Measurements from ENCODE around the gene TDG. TPM values are rescaled to one million over a fixed set of nuclear protein-coding genes. Genes with fewer than 3 reads are reported as not detected.
"Not testable (repeated sequence)": the region's sequence is repeated elsewhere in the genome, so short reads cannot be mapped to it uniquely, and the experiment has no call there.

The TDG gene
- total RNA-seq, 1 experiment from 2014 or later, result 31.6 TPM

DNA sequence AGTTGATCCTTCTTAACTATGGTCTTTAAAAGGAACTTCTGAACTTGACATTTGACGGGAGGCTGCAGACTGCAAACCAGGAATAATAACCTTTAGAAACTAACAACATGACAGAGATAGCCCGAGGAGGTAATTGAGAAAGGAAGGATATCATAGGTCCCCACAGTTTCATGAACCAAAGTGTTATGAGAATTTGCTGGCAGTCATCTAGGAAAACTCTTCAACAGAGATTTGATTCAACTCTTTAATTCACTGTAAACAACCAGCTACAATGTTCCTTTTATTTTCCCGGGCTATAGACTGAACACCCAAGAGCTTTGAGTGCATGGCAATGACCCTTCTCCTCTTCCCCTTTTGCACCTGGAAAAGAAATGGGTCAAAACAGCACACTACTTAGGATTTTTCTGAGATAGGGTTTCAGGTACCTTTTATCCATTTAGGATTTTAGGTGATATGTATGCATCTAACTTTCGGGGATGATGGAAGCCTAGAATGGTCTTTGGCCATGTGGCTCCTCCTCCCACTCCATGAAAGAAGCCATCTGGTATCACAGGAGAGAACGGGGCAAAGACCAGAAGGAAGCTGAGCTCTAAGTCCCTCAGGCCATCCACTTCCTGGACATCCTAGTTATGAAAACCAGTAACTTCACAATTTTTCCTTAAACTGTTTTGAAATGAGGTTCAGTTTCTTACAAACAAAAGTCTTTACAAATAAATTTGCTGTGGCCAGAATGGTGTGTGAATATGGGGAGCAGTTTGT is 61.3 kb downstream of the TDG start:
- intact Hi-C loops (cut with micrococcal nuclease), result no loop called here
- ChIA-PET CTCF (interaction anchor here (0.5 kb wide), 1 partner anchor 84 kb away, joined by 3 read pairs; no protein-coding TSS in a partner anchor), POLR2A (interaction anchor here (1.3 kb wide), 1 partner anchor 20 kb away, joined by 3 read pairs; no protein-coding TSS in a partner anchor)
- Mint-ChIP-seq H3K27ac (ENCODE audit: low read depth, unreplicated experiment) (no peak overlapping the region), H3K9me3 (ENCODE audit: unreplicated experiment) (no peaks in the 10 kb centered on the region), H3K4me3 (ENCODE audit: unreplicated experiment) (no peak overlapping the region), H3K4me1 (ENCODE audit: insufficient read depth, unreplicated experiment) (no peaks in the 10 kb centered on the region), H3K36me3 (ENCODE audit: insufficient read depth, unreplicated experiment) (no peaks in the 10 kb centered on the region), H3K27me3 (ENCODE audit: insufficient read depth, unreplicated experiment) (no peaks in the 10 kb centered on the region)
- DNase-seq (ENCODE audit: unreplicated experiment), result no peak
- BruUV-seq (replicated peaks), result no TSS peak
- TF ChIP-seq, protein P1, sequence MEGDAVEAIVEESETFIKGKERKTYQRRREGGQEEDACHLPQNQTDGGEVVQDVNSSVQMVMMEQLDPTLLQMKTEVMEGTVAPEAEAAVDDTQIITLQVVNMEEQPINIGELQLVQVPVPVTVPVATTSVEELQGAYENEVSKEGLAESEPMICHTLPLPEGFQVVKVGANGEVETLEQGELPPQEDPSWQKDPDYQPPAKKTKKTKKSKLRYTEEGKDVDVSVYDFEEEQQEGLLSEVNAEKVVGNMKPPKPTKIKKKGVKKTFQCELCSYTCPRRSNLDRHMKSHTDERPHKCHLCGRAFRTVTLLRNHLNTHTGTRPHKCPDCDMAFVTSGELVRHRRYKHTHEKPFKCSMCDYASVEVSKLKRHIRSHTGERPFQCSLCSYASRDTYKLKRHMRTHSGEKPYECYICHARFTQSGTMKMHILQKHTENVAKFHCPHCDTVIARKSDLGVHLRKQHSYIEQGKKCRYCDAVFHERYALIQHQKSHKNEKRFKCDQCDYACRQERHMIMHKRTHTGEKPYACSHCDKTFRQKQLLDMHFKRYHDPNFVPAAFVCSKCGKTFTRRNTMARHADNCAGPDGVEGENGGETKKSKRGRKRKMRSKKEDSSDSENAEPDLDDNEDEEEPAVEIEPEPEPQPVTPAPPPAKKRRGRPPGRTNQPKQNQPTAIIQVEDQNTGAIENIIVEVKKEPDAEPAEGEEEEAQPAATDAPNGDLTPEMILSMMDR (IDR thresholded peaks at IDR 0.05; ENCODE audit: unreplicated experiment), result no peak

DNA sequence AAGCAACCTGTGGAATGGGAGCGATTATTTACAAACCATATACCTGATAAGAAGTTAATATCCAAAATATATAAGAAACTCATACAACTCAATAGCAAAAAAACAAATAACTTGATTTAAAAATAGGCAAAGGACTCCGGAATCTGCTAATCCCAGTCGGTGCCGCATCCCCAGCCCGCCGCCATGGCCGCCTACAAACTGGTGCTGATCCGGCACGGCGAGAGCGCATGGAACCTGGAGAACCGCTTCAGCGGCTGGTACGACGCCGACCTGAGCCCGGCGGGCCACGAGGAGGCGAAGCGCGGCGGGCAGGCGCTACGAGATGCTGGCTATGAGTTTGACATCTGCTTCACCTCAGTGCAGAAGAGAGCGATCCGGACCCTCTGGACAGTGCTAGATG is 64.9 kb downstream of the TDG start:
- H3K27ac Mint-ChIP-seq (ENCODE audit: low read depth, unreplicated experiment); H3K36me3 Mint-ChIP-seq (ENCODE audit: insufficient read depth, unreplicated experiment); intact Hi-C loops (cut with micrococcal nuclease); H3K4me1 Mint-ChIP-seq (ENCODE audit: insufficient read depth, unreplicated experiment); H3K4me3 Mint-ChIP-seq (ENCODE audit: unreplicated experiment); H3K9me3 Mint-ChIP-seq (ENCODE audit: unreplicated experiment); H3K27me3 Mint-ChIP-seq (ENCODE audit: insufficient read depth, unreplicated experiment); POLR2A ChIA-PET; BruUV-seq (replicated peaks); DNase-seq (ENCODE audit: unreplicated experiment); CTCF ChIA-PET: not testable (repeated sequence)

DNA sequence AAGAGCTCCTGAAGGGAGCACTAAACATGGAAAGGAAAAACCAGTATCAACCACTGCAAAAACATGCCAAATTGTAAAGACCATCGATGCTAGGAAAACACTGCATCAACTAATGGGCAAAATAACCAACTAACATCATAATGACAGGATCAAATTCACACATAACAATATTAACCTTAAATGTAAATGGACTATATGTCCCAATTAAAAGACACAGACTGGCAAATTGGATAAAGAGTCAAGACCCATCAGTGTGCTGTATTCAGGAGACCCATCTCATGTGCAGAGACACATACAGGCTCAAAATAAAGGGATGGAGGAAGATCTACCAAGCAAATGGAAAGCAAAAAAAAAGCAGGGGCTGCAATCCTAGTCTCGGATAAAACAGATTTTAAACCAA is 70.5 kb downstream of the TDG start:
- H3K4me3 Mint-ChIP-seq (ENCODE audit: unreplicated experiment); intact Hi-C loops (cut with micrococcal nuclease); CTCF ChIA-PET; H3K36me3 Mint-ChIP-seq (ENCODE audit: insufficient read depth, unreplicated experiment); H3K27ac Mint-ChIP-seq (ENCODE audit: low read depth, unreplicated experiment); H3K9me3 Mint-ChIP-seq (ENCODE audit: unreplicated experiment); BruUV-seq (replicated peaks); H3K4me1 Mint-ChIP-seq (ENCODE audit: insufficient read depth, unreplicated experiment); DNase-seq (ENCODE audit: unreplicated experiment): not testable (repeated sequence)
- POLR2A ChIA-PET, result interaction anchor here (0.7 kb wide), 1 partner anchor 378 kb away, joined by 3 read pairs; no protein-coding TSS in a partner anchor
- peaks cover 29% of the 10 kb centered on the region for H3K27me3 Mint-ChIP-seq (ENCODE audit: insufficient read depth, unreplicated experiment)

Other genes starting within 250 kb of the TDG start
- 15.1 and 18.3 TPM in 2 replicates for gene NT5DC3, start 124.6 kb upstream of the TDG start, total RNA-seq (2022)
- 1,052 and 1,334 TPM in 2 replicates for gene HSP90B1, start 35.5 kb upstream of the TDG start, total RNA-seq (2022)
- gene GLT8D2, start 84.3 kb downstream of the TDG start, total RNA-seq (2022), result 0.79 and 2.0 TPM in 2 replicates
- 10.3 and 11.4 TPM in 2 replicates for gene HCFC2, start 98.7 kb downstream of the TDG start, total RNA-seq (2022)
- gene NFYB, start 172.3 kb downstream of the TDG start, total RNA-seq (2022), result 24.8 and 27.0 TPM in 2 replicates
- gene TXNRD1, start 249.9 kb downstream of the TDG start, total RNA-seq (2022), result 64.0 and 82.8 TPM in 2 replicates